ENCODE results near the gene CCL4.

CCL4 gene

DNA sequence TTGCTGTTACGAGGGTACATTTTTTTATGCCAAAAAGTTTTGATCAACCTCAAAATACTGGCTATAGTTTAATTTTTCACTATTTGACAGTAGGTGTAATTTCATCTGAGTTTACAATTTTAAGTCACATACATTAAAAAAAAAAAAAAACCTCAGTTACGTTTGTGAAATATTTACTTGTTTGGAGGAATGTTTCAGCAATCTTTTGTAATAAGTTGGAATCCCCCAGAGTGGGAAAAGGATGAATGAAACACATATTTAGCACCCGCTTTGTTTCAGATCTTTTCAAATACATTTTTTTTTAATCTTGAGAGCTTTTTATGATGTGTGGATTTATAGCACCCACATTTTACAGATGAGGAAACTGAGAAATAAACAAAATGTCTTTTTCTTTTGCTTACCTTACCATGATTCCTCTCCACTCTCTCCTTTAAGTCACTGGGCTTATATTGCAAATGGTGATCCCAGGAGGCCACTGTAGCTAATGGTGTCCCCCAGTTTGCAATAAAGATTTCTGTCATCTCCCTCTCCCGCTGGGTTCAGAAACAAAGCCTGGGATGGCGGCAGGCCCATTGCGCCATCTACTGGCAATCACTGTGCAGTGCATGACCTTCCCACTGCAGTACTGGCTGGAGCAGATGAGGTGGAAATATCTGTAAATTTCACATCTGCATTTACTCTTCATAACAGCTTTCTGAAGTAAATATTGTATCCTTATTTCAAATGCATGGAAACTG lies 45.1 kb downstream of the CCL4 start:
- no peak overlapping the region for H3K4me3 ChIP-seq (ENCODE audit: low read length, poor library complexity, severe bottlenecking)
- H2AFZ ChIP-seq (ENCODE audit: low read length), result peak overlapping the region; percentile 22

DNA sequence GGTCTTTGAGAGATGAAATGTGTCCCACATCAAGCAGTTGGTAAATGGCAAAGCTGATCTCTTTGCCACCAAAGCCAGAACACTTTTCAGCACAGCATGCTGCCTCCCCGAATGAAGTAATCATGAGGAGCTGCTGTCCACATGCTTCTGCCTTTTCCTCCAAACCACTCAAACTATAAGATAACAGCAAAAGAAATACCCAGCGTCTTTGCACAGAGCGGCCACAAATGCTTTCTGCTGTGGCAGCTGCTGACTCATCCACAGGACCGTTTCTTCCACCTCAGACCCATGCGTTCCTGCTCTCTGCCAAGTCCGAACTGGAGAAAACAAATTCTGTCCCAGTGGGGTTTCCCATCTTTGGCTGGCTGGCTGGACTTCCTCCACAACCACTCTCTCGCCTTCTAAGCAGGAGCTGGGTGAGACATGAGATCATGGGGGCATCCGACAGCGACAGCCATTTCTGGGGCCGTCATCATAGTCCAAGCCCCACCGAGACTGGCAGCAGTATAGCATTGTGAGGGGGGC lies 45.7 kb downstream of the CCL4 start:
- H3K36me3 ChIP-seq (ENCODE audit: insufficient read depth, low read length), result no peaks in the 10 kb centered on the region
- no peaks in the 10 kb centered on the region for H3F3A ChIP-seq (ENCODE audit: low read depth)
- no peak overlapping the region for H3K9ac ChIP-seq (ENCODE audit: low read depth, low read length, poor library complexity, severe bottlenecking)
- H3K27me3 ChIP-seq (ENCODE audit: insufficient read depth, low read length, poor library complexity, severe bottlenecking), result no peaks in the 10 kb centered on the region
- H3K4me1 ChIP-seq (ENCODE audit: insufficient read depth, low read length, poor library complexity, severe bottlenecking), result no peaks in the 10 kb centered on the region
- TF ChIP-seq, protein P1, sequence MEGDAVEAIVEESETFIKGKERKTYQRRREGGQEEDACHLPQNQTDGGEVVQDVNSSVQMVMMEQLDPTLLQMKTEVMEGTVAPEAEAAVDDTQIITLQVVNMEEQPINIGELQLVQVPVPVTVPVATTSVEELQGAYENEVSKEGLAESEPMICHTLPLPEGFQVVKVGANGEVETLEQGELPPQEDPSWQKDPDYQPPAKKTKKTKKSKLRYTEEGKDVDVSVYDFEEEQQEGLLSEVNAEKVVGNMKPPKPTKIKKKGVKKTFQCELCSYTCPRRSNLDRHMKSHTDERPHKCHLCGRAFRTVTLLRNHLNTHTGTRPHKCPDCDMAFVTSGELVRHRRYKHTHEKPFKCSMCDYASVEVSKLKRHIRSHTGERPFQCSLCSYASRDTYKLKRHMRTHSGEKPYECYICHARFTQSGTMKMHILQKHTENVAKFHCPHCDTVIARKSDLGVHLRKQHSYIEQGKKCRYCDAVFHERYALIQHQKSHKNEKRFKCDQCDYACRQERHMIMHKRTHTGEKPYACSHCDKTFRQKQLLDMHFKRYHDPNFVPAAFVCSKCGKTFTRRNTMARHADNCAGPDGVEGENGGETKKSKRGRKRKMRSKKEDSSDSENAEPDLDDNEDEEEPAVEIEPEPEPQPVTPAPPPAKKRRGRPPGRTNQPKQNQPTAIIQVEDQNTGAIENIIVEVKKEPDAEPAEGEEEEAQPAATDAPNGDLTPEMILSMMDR (conservative IDR thresholded peaks at IDR 0.05; ENCODE audit: low read length), result no peak
- no peak for TF ChIP-seq EZH2phosphoT487 (IDR thresholded peaks at IDR 0.05; ENCODE audit: borderline replicate concordance)
- no peak overlapping the region for H3K4me2 ChIP-seq (ENCODE audit: low read depth, low read length, poor library complexity, severe bottlenecking)
- no peaks in the 10 kb centered on the region for H3K9me3 ChIP-seq (ENCODE audit: insufficient read depth, low read depth, low read length)
- no peaks in the 10 kb centered on the region for H3K9me2 ChIP-seq (replicated peaks; ENCODE audit: low read depth, low read length)
- no peaks in the 10 kb centered on the region for H3K79me2 ChIP-seq (ENCODE audit: insufficient read depth, low read length)
- peak overlapping the region; percentile 22; the same call in 1 of the 2 replicates for H2AFZ ChIP-seq (ENCODE audit: low read length)
- no peak overlapping the region for H3K4me3 ChIP-seq (ENCODE audit: low read length, poor library complexity, severe bottlenecking)
- H4K20me1 ChIP-seq (ENCODE audit: insufficient read depth, low read length, poor library complexity, severe bottlenecking), result no peaks in the 10 kb centered on the region

More for the DNA sequence above, 45.1 kb downstream of the CCL4 start:
- Histone ChIP-seq H3K9ac (ENCODE audit: low read depth, low read length, poor library complexity, severe bottlenecking) (no peak overlapping the region), H3K36me3 (ENCODE audit: insufficient read depth, low read length) (no peaks in the 10 kb centered on the region), H3K4me1 (ENCODE audit: insufficient read depth, low read length, poor library complexity, severe bottlenecking) (no peaks in the 10 kb centered on the region), H3K27me3 (ENCODE audit: insufficient read depth, low read length, poor library complexity, severe bottlenecking) (no peaks in the 10 kb centered on the region), H4K20me1 (ENCODE audit: insufficient read depth, low read length, poor library complexity, severe bottlenecking) (no peaks in the 10 kb centered on the region), H3K9me3 (ENCODE audit: insufficient read depth, low read depth, low read length) (no peaks in the 10 kb centered on the region), H3K79me2 (ENCODE audit: insufficient read depth, low read length) (no peaks in the 10 kb centered on the region), H3K4me2 (ENCODE audit: low read depth, low read length, poor library complexity, severe bottlenecking) (no peak overlapping the region), H3K9me2 (replicated peaks; ENCODE audit: low read depth, low read length) (no peaks in the 10 kb centered on the region), H3F3A (ENCODE audit: low read depth) (no peaks in the 10 kb centered on the region)
- no peak for TF ChIP-seq EZH2phosphoT487 (IDR thresholded peaks at IDR 0.05; ENCODE audit: borderline replicate concordance)
- TF ChIP-seq, protein P1 (conservative IDR thresholded peaks at IDR 0.05; ENCODE audit: low read length), result peak; percentile 100

DNA sequence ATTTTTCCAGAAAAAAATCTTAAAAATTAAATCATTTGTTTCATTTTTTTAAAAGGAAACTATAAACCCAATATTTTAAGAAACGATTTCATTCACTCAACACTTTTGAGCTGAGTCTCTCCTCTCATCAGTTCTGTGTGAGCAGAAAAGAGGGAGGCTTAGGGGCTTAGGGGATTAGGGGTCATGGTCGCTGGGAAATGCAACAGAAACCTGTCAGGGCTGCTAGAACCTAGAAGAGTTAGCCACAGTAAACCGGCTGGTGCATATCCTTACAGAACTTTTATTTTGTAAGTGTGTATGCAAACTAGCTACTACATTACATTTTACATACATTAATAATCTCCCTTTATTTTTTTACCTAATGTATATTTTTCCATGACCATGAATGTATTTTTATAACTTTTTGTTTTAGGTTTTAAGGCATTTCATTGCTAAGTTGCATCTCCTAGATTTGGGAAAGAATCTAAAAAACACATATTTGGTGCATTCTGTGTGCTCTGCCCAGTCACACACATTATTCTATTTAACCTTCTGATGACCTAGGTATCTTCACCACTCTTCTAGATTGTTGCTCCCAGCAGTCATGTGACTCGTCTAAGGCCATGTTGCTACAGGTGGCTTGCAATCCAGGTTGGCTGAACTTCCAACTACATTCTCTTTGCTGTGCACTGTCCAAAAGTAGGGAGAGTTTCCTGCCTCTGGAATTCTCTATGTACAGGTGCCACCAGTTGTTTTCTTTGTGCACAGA lies 48.4 kb downstream of the CCL4 start:
- no peaks in the 10 kb centered on the region for H3F3A ChIP-seq (ENCODE audit: low read depth)
- H4K20me1 ChIP-seq (ENCODE audit: insufficient read depth, low read length, poor library complexity, severe bottlenecking), result no peaks in the 10 kb centered on the region
- no peak overlapping the region for H2AFZ ChIP-seq (ENCODE audit: low read length)
- no peak overlapping the region for H3K4me2 ChIP-seq (ENCODE audit: low read depth, low read length, poor library complexity, severe bottlenecking)
- no peaks in the 10 kb centered on the region for H3K9me2 ChIP-seq (replicated peaks; ENCODE audit: low read depth, low read length)
- no peaks in the 10 kb centered on the region for H3K79me2 ChIP-seq (ENCODE audit: insufficient read depth, low read length)
- H3K9me3 ChIP-seq (ENCODE audit: insufficient read depth, low read depth, low read length), result no peaks in the 10 kb centered on the region
- no peak overlapping the region for H3K9ac ChIP-seq (ENCODE audit: low read depth, low read length, poor library complexity, severe bottlenecking)
- TF ChIP-seq, protein P1 (conservative IDR thresholded peaks at IDR 0.05; ENCODE audit: low read length), result no peak
- TF ChIP-seq EZH2phosphoT487 (IDR thresholded peaks at IDR 0.05; ENCODE audit: borderline replicate concordance), result no peak
- H3K4me1 ChIP-seq (ENCODE audit: insufficient read depth, low read length, poor library complexity, severe bottlenecking), result no peaks in the 10 kb centered on the region
- no peaks in the 10 kb centered on the region for H3K27me3 ChIP-seq (ENCODE audit: insufficient read depth, low read length, poor library complexity, severe bottlenecking)
- no peaks in the 10 kb centered on the region for H3K36me3 ChIP-seq (ENCODE audit: insufficient read depth, low read length)
- H3K4me3 ChIP-seq (ENCODE audit: low read length, poor library complexity, severe bottlenecking), result no peak overlapping the region
